ENCODE data around the gene SMARCAL1. TPM values are rescaled to one million over a fixed set of nuclear protein-coding genes. Genes with fewer than 3 reads are reported as not detected.

SMARCAL1 gene
- total RNA-seq, 1 donor from 2014 or later: 135 TPM

- DNase-seq (ENCODE audit: low read depth): no peak
- TF ChIP-seq, protein P1, sequence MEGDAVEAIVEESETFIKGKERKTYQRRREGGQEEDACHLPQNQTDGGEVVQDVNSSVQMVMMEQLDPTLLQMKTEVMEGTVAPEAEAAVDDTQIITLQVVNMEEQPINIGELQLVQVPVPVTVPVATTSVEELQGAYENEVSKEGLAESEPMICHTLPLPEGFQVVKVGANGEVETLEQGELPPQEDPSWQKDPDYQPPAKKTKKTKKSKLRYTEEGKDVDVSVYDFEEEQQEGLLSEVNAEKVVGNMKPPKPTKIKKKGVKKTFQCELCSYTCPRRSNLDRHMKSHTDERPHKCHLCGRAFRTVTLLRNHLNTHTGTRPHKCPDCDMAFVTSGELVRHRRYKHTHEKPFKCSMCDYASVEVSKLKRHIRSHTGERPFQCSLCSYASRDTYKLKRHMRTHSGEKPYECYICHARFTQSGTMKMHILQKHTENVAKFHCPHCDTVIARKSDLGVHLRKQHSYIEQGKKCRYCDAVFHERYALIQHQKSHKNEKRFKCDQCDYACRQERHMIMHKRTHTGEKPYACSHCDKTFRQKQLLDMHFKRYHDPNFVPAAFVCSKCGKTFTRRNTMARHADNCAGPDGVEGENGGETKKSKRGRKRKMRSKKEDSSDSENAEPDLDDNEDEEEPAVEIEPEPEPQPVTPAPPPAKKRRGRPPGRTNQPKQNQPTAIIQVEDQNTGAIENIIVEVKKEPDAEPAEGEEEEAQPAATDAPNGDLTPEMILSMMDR (IDR thresholded peaks at IDR 0.05; ENCODE audit: insufficient read depth, low read length, poor library complexity, severe bottlenecking): no peak
- Histone ChIP-seq H3K36me3 (ENCODE audit: control insufficient read depth, insufficient read depth, low read length) (peaks cover 1% of the 10 kb centered on the region), H3K27me3 (ENCODE audit: control insufficient read depth, insufficient read depth, low read length) (no peaks in the 10 kb centered on the region), H3K4me3 (ENCODE audit: low read depth, low read length) (no peak overlapping the region)
Observed at GRCh38 chr2:216463148-216463547, 50.9 kb downstream of the SMARCAL1 start.

GRCh38 chr2:216464104-216464720, 51.9 kb downstream of the SMARCAL1 start:
- Histone ChIP-seq H3K36me3 (ENCODE audit: control insufficient read depth, insufficient read depth, low read length) (peaks cover 1% of the 10 kb centered on the region), H3K27me3 (ENCODE audit: control insufficient read depth, insufficient read depth, low read length) (no peaks in the 10 kb centered on the region), H3K4me3 (ENCODE audit: low read depth, low read length) (no peak overlapping the region)
- TF ChIP-seq, protein P1 (IDR thresholded peaks at IDR 0.05; ENCODE audit: insufficient read depth, low read length, poor library complexity, severe bottlenecking): no peak
- no peak for DNase-seq (ENCODE audit: low read depth)

GRCh38 chr2:216465579-216466195, 53.4 kb downstream of the SMARCAL1 start:
- H3K27me3 ChIP-seq (ENCODE audit: control insufficient read depth, insufficient read depth, low read length): no peaks in the 10 kb centered on the region
- no peak overlapping the region for H3K4me3 ChIP-seq (ENCODE audit: low read depth, low read length)
- no peak for DNase-seq (ENCODE audit: low read depth)
- TF ChIP-seq, protein P1 (IDR thresholded peaks at IDR 0.05; ENCODE audit: insufficient read depth, low read length, poor library complexity, severe bottlenecking): no peak
- H3K36me3 ChIP-seq (ENCODE audit: control insufficient read depth, insufficient read depth, low read length): peaks cover 1% of the 10 kb centered on the region

DNA sequence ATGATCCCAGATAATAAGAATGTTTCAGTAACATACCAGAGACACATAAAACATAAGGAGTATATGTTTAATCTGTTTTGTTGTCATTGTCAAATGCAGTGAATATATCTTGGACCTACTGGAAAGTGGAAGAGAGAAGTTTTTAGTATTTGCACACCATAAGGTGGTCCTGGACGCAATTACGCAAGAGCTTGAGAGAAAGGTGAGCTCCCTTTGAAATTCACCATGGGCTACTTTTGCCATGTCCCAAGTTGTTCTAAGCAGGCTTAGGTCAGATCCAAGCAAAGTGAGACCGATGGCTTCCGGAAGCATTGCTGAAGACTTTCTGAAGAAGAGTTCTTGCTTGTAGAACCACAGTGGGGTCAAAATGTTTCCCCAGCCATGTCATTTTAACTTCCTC, 55.6 kb downstream of the SMARCAL1 start:
- no peak for DNase-seq (ENCODE audit: low read depth)
- H3K36me3 ChIP-seq (ENCODE audit: control insufficient read depth, insufficient read depth, low read length): peaks cover 1% of the 10 kb centered on the region
- TF ChIP-seq, protein P1 (IDR thresholded peaks at IDR 0.05; ENCODE audit: insufficient read depth, low read length, poor library complexity, severe bottlenecking): no peak
- no peaks in the 10 kb centered on the region for H3K27me3 ChIP-seq (ENCODE audit: control insufficient read depth, insufficient read depth, low read length)
- H3K4me3 ChIP-seq (ENCODE audit: low read depth, low read length): no peak overlapping the region

DNA sequence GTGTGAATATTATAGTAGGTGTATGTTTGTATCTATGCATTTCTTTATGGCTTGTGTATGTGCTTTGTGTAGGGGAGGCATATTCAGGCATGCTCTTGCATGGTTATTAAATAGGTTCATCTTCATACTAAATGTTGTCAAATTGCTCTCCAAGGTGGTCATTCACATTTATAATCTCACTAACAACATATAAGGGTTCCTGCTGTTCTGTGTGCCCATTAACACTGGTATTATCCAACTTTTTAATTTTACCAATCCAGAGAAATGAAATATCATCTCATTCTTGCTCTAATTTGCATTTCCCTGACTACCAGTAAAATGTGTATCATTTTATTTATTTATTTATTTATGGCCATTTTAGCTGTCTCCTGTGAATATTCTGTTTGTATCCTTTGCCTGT, 57.4 kb downstream of the SMARCAL1 start:
- DNase-seq (ENCODE audit: low read depth): no peak
- TF ChIP-seq, protein P1 (IDR thresholded peaks at IDR 0.05; ENCODE audit: insufficient read depth, low read length, poor library complexity, severe bottlenecking): no peak
- no peak overlapping the region for H3K4me3 ChIP-seq (ENCODE audit: low read depth, low read length)

DNA sequence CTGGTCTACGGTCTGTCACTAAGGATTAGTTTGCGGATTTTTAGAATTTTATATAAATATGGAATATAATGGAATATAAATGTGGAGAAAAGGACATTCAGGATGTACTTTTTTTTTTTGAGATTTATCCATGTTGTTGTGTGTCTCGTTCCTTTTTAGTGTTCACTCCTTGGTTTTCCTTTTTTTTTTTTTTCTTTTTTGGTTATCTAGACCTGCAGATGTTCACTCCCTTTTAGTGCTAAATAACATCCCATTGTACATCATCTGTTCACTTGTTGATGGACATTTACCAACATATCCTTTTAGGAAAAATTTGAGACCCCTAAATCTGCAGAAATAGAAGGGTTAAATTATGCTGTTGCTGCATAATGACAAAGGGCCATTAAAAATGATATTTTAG, 60.9 kb downstream of the SMARCAL1 start:
- DNase-seq (ENCODE audit: low read depth): no peak
- Histone ChIP-seq H3K27me3 (ENCODE audit: control insufficient read depth, insufficient read depth, low read length) (no peaks in the 10 kb centered on the region), H3K36me3 (ENCODE audit: control insufficient read depth, insufficient read depth, low read length) (no peaks in the 10 kb centered on the region), H3K4me3 (ENCODE audit: low read depth, low read length) (no peak overlapping the region)
- TF ChIP-seq, protein P1 (IDR thresholded peaks at IDR 0.05; ENCODE audit: insufficient read depth, low read length, poor library complexity, severe bottlenecking): no peak

More for the DNA sequence above, 57.4 kb downstream of the SMARCAL1 start:
- no peaks in the 10 kb centered on the region for H3K36me3 ChIP-seq (ENCODE audit: control insufficient read depth, insufficient read depth, low read length)
- no peaks in the 10 kb centered on the region for H3K27me3 ChIP-seq (ENCODE audit: control insufficient read depth, insufficient read depth, low read length)
